Measurements from ENCODE around the gene HK1. TPM values are rescaled to one million over a fixed set of nuclear protein-coding genes. Genes with fewer than 3 reads are reported as not detected.

The HK1 gene
- total RNA-seq, 6 experiments from 2014 or later, result 149 to 158 (median 155) TPM

- no peak for DNase-seq
- Mint-ChIP-seq H3K4me3 (no peak overlapping the region), H3K27me3 (ENCODE audit: insufficient read depth) (peaks cover 23% of the 10 kb centered on the region), H3K36me3 (ENCODE audit: low read depth) (no peaks in the 10 kb centered on the region), H3K27ac (no peak overlapping the region), H3K4me1 (ENCODE audit: low read depth) (peaks cover 12% of the 10 kb centered on the region), H3K9me3 (no peaks in the 10 kb centered on the region)
- TF ChIP-seq, protein P1, sequence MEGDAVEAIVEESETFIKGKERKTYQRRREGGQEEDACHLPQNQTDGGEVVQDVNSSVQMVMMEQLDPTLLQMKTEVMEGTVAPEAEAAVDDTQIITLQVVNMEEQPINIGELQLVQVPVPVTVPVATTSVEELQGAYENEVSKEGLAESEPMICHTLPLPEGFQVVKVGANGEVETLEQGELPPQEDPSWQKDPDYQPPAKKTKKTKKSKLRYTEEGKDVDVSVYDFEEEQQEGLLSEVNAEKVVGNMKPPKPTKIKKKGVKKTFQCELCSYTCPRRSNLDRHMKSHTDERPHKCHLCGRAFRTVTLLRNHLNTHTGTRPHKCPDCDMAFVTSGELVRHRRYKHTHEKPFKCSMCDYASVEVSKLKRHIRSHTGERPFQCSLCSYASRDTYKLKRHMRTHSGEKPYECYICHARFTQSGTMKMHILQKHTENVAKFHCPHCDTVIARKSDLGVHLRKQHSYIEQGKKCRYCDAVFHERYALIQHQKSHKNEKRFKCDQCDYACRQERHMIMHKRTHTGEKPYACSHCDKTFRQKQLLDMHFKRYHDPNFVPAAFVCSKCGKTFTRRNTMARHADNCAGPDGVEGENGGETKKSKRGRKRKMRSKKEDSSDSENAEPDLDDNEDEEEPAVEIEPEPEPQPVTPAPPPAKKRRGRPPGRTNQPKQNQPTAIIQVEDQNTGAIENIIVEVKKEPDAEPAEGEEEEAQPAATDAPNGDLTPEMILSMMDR (IDR thresholded peaks at IDR 0.05), result no peak
Observed at GRCh38 chr10:69418052-69418752, 139.9 kb downstream of the HK1 start.

DNA sequence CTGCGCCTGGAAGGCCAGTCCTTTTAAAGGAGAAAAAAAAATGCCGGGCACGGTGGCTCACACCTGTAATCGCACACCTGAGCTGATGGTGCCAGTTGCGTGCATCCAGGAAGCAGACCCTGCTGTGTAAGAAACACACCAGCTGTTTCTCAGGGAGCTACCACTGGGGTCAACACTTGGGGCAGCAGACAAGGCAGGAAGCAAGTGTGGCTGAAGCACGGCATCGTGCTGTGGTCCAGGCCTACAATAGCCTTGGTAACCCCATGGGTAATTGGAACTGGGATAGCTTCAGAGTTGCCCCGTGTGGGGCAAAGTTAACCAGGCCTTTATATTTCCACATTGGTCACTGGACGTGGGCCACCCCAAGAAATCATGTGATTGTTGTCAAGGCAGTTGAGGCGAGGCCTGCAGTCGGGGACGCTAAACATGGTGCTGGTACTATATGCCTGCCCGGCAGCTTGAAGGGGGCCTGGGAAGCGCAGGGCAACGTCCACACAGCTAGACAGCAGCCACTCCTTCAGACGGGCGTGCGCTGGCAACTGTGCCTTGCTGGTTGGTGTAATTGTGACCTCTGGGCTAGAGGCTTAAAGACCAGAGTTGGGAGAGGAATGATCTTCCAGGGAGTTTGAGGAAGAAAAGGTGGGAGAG, 140.9 kb downstream of the HK1 start:
- no peak for DNase-seq
- Mint-ChIP-seq H3K36me3 (ENCODE audit: low read depth) (no peaks in the 10 kb centered on the region), H3K4me3 (no peak overlapping the region), H3K27me3 (ENCODE audit: insufficient read depth) (peaks cover 24% of the 10 kb centered on the region), H3K9me3 (no peaks in the 10 kb centered on the region), H3K27ac (no peak overlapping the region), H3K4me1 (ENCODE audit: low read depth) (peaks cover 14% of the 10 kb centered on the region; the same call in 1 of the 2 replicates)
- TF ChIP-seq, protein P1 (IDR thresholded peaks at IDR 0.05), result no peak

DNA sequence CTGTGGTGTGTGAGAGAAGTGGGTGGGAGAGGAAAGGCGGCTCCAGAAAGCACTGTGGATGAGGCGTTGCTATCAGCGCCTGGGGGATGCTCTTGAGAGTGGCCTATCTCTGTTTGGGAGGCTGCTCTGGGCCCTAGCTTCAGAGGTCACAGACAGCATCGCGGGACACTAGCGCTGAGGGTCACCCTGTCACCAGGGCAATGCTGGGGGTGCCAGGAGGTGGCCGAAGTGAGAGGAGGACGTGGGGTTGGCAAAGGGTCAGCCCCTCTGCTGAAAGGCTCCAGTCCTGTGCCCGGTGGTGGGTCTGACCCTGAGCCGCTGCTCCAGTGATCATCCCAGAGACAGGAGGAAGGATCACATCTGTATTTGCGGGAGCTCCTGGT, 141.4 kb downstream of the HK1 start:
- no peak overlapping the region for H3K4me3 Mint-ChIP-seq
- DNase-seq, result no peak
- no peaks in the 10 kb centered on the region for H3K36me3 Mint-ChIP-seq (ENCODE audit: low read depth)
- peaks cover 14% of the 10 kb centered on the region; the same call in 1 of the 2 replicates for H3K4me1 Mint-ChIP-seq (ENCODE audit: low read depth)
- H3K27ac Mint-ChIP-seq, result no peak overlapping the region
- TF ChIP-seq, protein P1 (IDR thresholded peaks at IDR 0.05), result no peak
- H3K27me3 Mint-ChIP-seq (ENCODE audit: insufficient read depth), result peaks cover 26% of the 10 kb centered on the region
- no peaks in the 10 kb centered on the region for H3K9me3 Mint-ChIP-seq

- H3K9me3 Mint-ChIP-seq, result no peaks in the 10 kb centered on the region
- H3K4me3 Mint-ChIP-seq, result no peak overlapping the region
- H3K27me3 Mint-ChIP-seq (ENCODE audit: insufficient read depth), result peaks cover 21% of the 10 kb centered on the region
- TF ChIP-seq, protein P1 (IDR thresholded peaks at IDR 0.05), result no peak
- H3K27ac Mint-ChIP-seq, result no peak overlapping the region
- no peaks in the 10 kb centered on the region for H3K36me3 Mint-ChIP-seq (ENCODE audit: low read depth)
- peaks cover 14% of the 10 kb centered on the region; the same call in 1 of the 2 replicates for H3K4me1 Mint-ChIP-seq (ENCODE audit: low read depth)
- no peak for DNase-seq
Observed at GRCh38 chr10:69421611-69422308, 143.5 kb downstream of the HK1 start.

DNA sequence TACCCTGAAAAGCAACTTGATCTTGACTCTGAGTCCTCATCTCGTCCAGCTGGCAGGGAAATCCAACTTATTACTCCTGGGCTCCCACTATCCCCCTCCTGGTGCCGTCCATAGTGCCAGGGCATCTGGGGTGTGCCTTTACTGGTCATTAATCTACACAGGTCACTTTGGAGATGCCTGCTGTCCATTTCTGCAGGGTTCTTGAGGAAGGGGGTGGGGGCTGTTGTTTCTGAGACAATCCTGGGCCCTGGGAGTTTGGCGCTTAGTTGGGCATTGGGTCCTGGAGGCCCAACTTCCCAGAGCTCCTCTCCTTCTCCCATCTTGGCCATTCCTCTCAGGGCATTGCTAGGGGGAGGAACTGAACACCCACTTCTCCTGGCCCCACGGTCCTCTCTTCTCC, 144.4 kb downstream of the HK1 start:
- Mint-ChIP-seq H3K4me1 (ENCODE audit: low read depth) (peaks cover 19% of the 10 kb centered on the region), H3K27ac (no peak overlapping the region), H3K36me3 (ENCODE audit: low read depth) (no peaks in the 10 kb centered on the region), H3K9me3 (no peaks in the 10 kb centered on the region), H3K27me3 (ENCODE audit: insufficient read depth) (peaks cover 15% of the 10 kb centered on the region), H3K4me3 (no peak overlapping the region)
- TF ChIP-seq, protein P1 (IDR thresholded peaks at IDR 0.05), result no peak
- DNase-seq, result no peak

Measured in HFFc6 (cell line).